Lower lobe of right lung (tissue), 2 donors: ENCODE results near the gene SOX1. TPM values are rescaled to one million over a fixed set of nuclear protein-coding genes. Genes with fewer than 3 reads are reported as not detected.

Experiments used
- ATAC-seq, 2 donors: fragments of 200-7000 bp; cut with Tn5 transposase; one replicate each; pipeline ENCODE4 v1.9.1; 2020 to 2022; ENCODE audit warnings: mild to moderate bottlenecking in 2 of 2, moderate library complexity in 2 of 2
- DNase-seq: peaks from one replicate; pipeline ENCODE4 v3.0.0-alpha.2; 2020
- H3K27ac ChIP-seq: fragments of 200-600 bp; one replicate; pipeline ENCODE4 v1.8.0; 2022
- H3K27me3 ChIP-seq: fragments of 200-600 bp; one replicate; pipeline ENCODE4 v1.8.0; 2022; ENCODE audit warnings: low read depth
- H3K36me3 ChIP-seq: fragments of 200-600 bp; one replicate; pipeline ENCODE4 v1.8.0; 2022; ENCODE audit warnings: mild to moderate bottlenecking
- H3K4me1 ChIP-seq: fragments of 200-600 bp; one replicate; pipeline ENCODE4 v1.8.0; 2022
- H3K4me3 ChIP-seq: fragments of 200-600 bp; one replicate; pipeline ENCODE4 v1.8.0; 2022; ENCODE audit warnings: mild to moderate bottlenecking
- H3K9me3 ChIP-seq: fragments of 200-600 bp; one replicate; pipeline ENCODE4 v1.8.0; 2022
- intact Hi-C: fragments of 100-400 bp; cut with DNase I; formaldehyde crosslinking; loops from one replicate; pipeline ENCODE4 v1.11.0; 2022
- total RNA-seq: library from RNA; stranded (reverse); fragmentation: NEBNext Ultra II Directional; extraction: Animal tissue kit (Norgen Biotek cat#: 25700); gene quantifications from one replicate; pipeline ENCODE4 v1.2.1, GENCODE V29; 2021
- TF ChIP-seq, protein P1 (sequence below): fragments of 200-600 bp; IDR thresholded peaks from one replicate; pipeline ENCODE4 v1.8.0; 2022; ENCODE audit warnings: antibody characterized with exemption, mild to moderate bottlenecking
- donor health status: DM: no; HTN: yes; CAD: no; lungs with severe emphysema.

Gene SOX1
- total RNA-seq, 1 donor from 2014 or later = not detected

- no peak overlapping the region for H3K27ac ChIP-seq
- peaks cover 98% of the 10 kb centered on the region for H3K27me3 ChIP-seq
- H3K4me1 ChIP-seq = peaks cover 16% of the 10 kb centered on the region
- TF ChIP-seq, protein P1, sequence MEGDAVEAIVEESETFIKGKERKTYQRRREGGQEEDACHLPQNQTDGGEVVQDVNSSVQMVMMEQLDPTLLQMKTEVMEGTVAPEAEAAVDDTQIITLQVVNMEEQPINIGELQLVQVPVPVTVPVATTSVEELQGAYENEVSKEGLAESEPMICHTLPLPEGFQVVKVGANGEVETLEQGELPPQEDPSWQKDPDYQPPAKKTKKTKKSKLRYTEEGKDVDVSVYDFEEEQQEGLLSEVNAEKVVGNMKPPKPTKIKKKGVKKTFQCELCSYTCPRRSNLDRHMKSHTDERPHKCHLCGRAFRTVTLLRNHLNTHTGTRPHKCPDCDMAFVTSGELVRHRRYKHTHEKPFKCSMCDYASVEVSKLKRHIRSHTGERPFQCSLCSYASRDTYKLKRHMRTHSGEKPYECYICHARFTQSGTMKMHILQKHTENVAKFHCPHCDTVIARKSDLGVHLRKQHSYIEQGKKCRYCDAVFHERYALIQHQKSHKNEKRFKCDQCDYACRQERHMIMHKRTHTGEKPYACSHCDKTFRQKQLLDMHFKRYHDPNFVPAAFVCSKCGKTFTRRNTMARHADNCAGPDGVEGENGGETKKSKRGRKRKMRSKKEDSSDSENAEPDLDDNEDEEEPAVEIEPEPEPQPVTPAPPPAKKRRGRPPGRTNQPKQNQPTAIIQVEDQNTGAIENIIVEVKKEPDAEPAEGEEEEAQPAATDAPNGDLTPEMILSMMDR = no peak
- no peaks in the 10 kb centered on the region for H3K36me3 ChIP-seq
- ATAC-seq (no peak), DNase-seq (no peak)
- no peaks in the 10 kb centered on the region for H3K9me3 ChIP-seq
- H3K4me3 ChIP-seq = no peak overlapping the region
- intact Hi-C loops = no loop called here
Observed at GRCh38 chr13:112053167-112053743, 13.7 kb upstream of the SOX1 start.

GRCh38 chr13:112053744-112054615 is 13.0 kb upstream of the SOX1 start:
- peaks cover 16% of the 10 kb centered on the region for H3K4me1 ChIP-seq
- H3K9me3 ChIP-seq = no peaks in the 10 kb centered on the region
- H3K27ac ChIP-seq = no peak overlapping the region
- peaks cover 99% of the 10 kb centered on the region for H3K27me3 ChIP-seq
- no peak overlapping the region for H3K4me3 ChIP-seq
- ATAC-seq = no peak
- DNase-seq = no peak
- intact Hi-C loops = no loop called here
- H3K36me3 ChIP-seq = no peaks in the 10 kb centered on the region
- TF ChIP-seq, protein P1 = no peak

DNA sequence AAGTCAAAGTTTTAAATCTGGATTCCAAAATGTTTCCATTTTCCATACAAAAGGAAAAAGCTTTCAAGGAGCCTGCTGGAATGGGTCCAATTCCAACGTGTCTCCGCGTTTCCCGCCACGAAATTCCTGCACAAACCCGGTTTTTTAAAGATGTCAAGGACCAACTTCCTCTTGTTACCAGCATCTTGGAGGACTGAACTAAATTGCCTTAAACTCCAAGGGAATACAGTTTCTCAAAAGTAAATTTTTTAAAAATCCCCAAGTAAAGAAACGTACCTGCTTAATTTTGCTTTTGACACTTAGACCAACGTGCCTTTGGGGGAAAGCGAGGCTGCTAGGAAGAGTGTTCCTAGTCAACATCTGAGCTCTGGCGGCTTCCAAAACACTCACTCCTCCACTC is 12.3 kb upstream of the SOX1 start:
- H3K9me3 ChIP-seq = no peaks in the 10 kb centered on the region
- no peak for DNase-seq
- peaks cover 16% of the 10 kb centered on the region for H3K4me1 ChIP-seq
- H3K4me3 ChIP-seq = no peak overlapping the region
- intact Hi-C loops = no loop called here
- H3K27me3 ChIP-seq = peaks cover 100% of the 10 kb centered on the region
- TF ChIP-seq, protein P1 = no peak
- H3K36me3 ChIP-seq = no peaks in the 10 kb centered on the region
- no peak overlapping the region for H3K27ac ChIP-seq
- no peak for ATAC-seq

DNA sequence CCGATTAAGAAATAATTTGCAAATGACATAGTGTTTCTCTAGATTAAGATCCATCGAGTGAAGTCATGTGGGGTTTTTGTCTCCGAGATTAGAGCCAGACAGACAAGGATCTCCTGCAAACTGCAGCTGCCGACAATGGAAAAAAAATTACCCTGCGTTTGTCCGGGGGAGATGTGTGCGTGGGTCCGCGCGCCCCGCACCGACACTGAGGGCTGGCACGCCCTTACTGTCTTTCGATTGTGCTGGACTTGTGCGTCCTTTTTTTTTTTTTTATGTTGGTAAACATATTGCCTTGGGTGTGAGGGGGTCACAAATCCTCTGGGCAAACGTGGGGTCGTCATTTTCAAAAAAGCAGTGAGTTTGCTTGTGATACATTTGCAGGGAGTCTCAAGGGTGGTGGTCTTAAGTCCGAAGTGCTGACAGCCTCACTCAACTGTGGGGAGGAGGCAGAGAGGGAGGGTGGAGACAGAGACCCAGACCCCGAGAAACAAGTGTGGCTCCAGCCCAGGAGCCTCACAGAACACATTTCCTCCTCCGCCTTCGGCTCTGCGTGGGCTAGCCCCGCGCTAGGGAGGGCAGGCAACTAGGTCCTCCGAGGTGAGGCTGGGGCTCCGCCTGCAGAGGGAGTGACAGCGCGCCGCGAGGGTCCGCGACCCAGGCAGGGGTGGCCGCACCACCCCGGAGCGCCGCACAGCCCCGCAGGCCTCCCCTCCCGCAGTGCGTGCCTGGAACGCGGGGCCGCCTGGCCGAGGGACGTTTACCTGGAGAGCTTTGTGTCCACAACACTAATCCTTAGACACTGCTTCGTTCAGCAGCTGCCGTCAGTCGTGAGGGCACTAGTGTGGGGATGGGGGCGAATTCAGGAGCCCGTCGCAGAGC is 11.7 kb upstream of the SOX1 start:
- no peak for DNase-seq

DNA sequence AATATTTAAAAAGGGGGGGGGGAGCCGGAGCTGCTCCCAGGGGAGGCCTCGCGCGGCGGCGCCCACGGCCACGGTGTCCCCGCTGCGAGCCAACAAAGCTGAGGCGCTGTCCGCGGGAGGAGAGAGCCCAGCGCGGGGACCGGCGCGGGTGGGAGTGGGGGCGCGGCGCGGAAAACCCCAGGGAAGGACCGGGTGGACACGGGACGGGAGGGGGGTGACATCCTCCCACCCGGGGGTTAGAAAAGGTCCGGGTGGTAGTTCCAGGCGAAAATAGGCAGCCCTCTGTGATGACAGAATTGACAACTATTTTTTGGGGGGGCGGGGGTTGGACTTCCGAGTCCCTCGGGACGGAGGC is 11.1 kb upstream of the SOX1 start:
- no peaks in the 10 kb centered on the region for H3K9me3 ChIP-seq
- ATAC-seq = no peak
- DNase-seq = no peak
- H3K4me1 ChIP-seq = peaks cover 16% of the 10 kb centered on the region
- intact Hi-C loops = no loop called here
- H3K4me3 ChIP-seq = no peak overlapping the region
- no peak overlapping the region for H3K27ac ChIP-seq
- peaks cover 100% of the 10 kb centered on the region for H3K27me3 ChIP-seq
- no peaks in the 10 kb centered on the region for H3K36me3 ChIP-seq
- TF ChIP-seq, protein P1 = no peak

More for the DNA sequence above, 11.7 kb upstream of the SOX1 start:
- intact Hi-C loops = no loop called here
- H3K9me3 ChIP-seq = no peaks in the 10 kb centered on the region
- no peak overlapping the region for H3K27ac ChIP-seq
- H3K36me3 ChIP-seq = no peaks in the 10 kb centered on the region
- peaks cover 16% of the 10 kb centered on the region for H3K4me1 ChIP-seq
- TF ChIP-seq, protein P1 = no peak
- ATAC-seq = no peak
- H3K4me3 ChIP-seq = no peak overlapping the region
- H3K27me3 ChIP-seq = peaks cover 100% of the 10 kb centered on the region
